ENCODE data around the gene MYO1D.
A peak's percentile ranks its signal among the peaks of the same experiment; 100 is the strongest.

Gene MYO1D

GRCh38 chr17:32523017-32523680 lies 353.8 kb downstream of the MYO1D start:
- peak; percentile 93 for DNase-seq

GRCh38 chr17:32520737-32521404 lies 356.1 kb downstream of the MYO1D start:
- no peak for DNase-seq

GRCh38 chr17:32520104-32520701 lies 356.7 kb downstream of the MYO1D start:
- DNase-seq: peak; percentile 44

- peak; percentile 64 for DNase-seq
Measured at GRCh38 chr17:32519228-32520103, 357.5 kb downstream of the MYO1D start.

- no peak for DNase-seq
Measured at GRCh38 chr17:32518646-32519227, 358.2 kb downstream of the MYO1D start.

- no peak for DNase-seq
Measured at GRCh38 chr17:32517982-32518381, 358.9 kb downstream of the MYO1D start.

- DNase-seq: peak; percentile 19
Measured at GRCh38 chr17:32516940-32517701, 359.8 kb downstream of the MYO1D start.

- no peak for DNase-seq
Measured at GRCh38 chr17:32516450-32516849, 360.5 kb downstream of the MYO1D start.

- DNase-seq: no peak
Measured at GRCh38 chr17:32515677-32516383, 361.1 kb downstream of the MYO1D start.

GRCh38 chr17:32514606-32515005 lies 362.3 kb downstream of the MYO1D start:
- no peak for DNase-seq

GRCh38 chr17:32513579-32513978 lies 363.3 kb downstream of the MYO1D start:
- no peak for DNase-seq

- DNase-seq: no peak
Measured at GRCh38 chr17:32512328-32512727, 364.6 kb downstream of the MYO1D start.

GRCh38 chr17:32510466-32510865 lies 366.5 kb downstream of the MYO1D start:
- no peak for DNase-seq

- DNase-seq: no peak
Measured at GRCh38 chr17:32508926-32509325, 368.0 kb downstream of the MYO1D start.

- DNase-seq: no peak
Measured at GRCh38 chr17:32504166-32504990, 372.5 kb downstream of the MYO1D start.

- peak; percentile 80 for DNase-seq
Measured at GRCh38 chr17:32503251-32504165, 373.4 kb downstream of the MYO1D start.

GRCh38 chr17:32502710-32503109 lies 374.2 kb downstream of the MYO1D start:
- DNase-seq: no peak

- DNase-seq: no peak
Measured at GRCh38 chr17:32502013-32502412, 374.9 kb downstream of the MYO1D start.

- DNase-seq: no peak
Measured at GRCh38 chr17:32498391-32498790, 378.5 kb downstream of the MYO1D start.
